ENCODE results near the gene GRIK3. TPM values are rescaled to one million over a fixed set of nuclear protein-coding genes. Genes with fewer than 3 reads are reported as not detected.

Gene GRIK3
- total and polyA plus RNA-seq, 2 donors (not counting 1 experiment from before 2014, with no cell fraction given): not detected

DNA sequence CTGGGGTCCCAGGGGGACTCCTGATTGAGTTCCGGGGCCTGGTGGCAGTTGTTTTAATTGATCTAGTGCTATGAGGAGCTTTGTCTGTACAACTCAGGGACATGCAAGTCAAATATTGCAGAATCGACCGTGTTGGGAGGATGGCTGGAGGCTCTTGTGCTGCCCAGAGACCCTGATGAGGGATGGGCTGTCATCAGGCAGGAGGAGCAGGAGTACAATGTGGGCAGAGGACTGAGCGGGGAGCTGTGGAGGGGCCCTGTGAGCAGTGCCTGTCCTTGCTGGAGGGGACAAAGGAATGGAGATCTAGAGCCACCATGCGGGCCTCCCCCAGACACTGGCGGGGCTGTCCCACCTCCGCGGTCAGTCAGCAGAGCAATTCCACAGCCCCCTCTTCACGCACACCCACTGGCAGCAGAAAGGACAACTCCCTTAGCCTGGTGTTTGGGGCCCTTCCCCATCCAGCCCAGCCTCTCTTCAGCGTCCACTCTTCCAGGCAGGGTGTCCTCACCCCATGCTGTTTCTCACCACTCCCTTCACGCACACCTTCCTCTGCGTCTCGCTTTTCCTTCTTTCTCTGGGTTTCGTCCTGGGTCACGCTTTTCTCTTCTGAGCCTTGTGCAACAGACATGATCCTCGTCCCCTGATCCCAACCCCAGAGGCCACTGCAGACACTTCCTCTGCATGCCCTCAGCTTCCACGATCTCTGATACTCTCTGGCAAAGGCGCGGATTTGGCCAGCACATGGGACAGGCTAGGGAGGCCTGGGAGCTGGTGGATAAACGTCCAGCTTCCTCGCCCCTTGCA is 122.6 kb downstream of the GRIK3 start:
- Histone ChIP-seq H3K9me3 (ENCODE audit: control insufficient read depth, insufficient read depth, low read depth, low read length) (no peaks in the 10 kb centered on the region), H3K4me3 (replicated peaks in 1 of 4; ENCODE audit: control extremely low read depth in 1 of 4, insufficient read depth in 1 of 4, low read depth in 3 of 4, low read length in 4 of 4) (no peak overlapping the region), H3K27ac (ENCODE audit: insufficient read depth, low read length) (no peak overlapping the region), H4K20me1 (ENCODE audit: control insufficient read depth, extremely low read depth, insufficient read depth, low read length) (no peaks in the 10 kb centered on the region), H3K4me1 (ENCODE audit: control insufficient read depth, extremely low read depth, insufficient read depth, low read length) (no peaks in the 10 kb centered on the region), H3K4me2 (ENCODE audit: extremely low read depth, insufficient read depth, low read length) (no peak overlapping the region), H2AFZ (ENCODE audit: low read length) (no peak overlapping the region), H3K36me3 (ENCODE audit: control insufficient read depth, insufficient read depth, low read length) (no peaks in the 10 kb centered on the region), H3K79me2 (ENCODE audit: control insufficient read depth, insufficient read depth, low read length) (no peaks in the 10 kb centered on the region), H3K9ac (ENCODE audit: insufficient read depth, low read length) (no peak overlapping the region), H3K27me3 (ENCODE audit: control insufficient read depth, insufficient read depth, low read length) (no peaks in the 10 kb centered on the region)
- no peak for DNase-seq (ENCODE audit: low read depth in 2 of 2)
- TF ChIP-seq, protein P1, sequence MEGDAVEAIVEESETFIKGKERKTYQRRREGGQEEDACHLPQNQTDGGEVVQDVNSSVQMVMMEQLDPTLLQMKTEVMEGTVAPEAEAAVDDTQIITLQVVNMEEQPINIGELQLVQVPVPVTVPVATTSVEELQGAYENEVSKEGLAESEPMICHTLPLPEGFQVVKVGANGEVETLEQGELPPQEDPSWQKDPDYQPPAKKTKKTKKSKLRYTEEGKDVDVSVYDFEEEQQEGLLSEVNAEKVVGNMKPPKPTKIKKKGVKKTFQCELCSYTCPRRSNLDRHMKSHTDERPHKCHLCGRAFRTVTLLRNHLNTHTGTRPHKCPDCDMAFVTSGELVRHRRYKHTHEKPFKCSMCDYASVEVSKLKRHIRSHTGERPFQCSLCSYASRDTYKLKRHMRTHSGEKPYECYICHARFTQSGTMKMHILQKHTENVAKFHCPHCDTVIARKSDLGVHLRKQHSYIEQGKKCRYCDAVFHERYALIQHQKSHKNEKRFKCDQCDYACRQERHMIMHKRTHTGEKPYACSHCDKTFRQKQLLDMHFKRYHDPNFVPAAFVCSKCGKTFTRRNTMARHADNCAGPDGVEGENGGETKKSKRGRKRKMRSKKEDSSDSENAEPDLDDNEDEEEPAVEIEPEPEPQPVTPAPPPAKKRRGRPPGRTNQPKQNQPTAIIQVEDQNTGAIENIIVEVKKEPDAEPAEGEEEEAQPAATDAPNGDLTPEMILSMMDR (conservative IDR thresholded peaks at IDR 0.05 in 1 of 2, IDR thresholded peaks at IDR 0.05 in 1 of 2; ENCODE audit: low read depth in 1 of 2, low read length in 2 of 2): no peak
- TF ChIP-seq EZH2 (IDR thresholded peaks at IDR 0.05; ENCODE audit: low read length, missing control alignments): no peak

DNA sequence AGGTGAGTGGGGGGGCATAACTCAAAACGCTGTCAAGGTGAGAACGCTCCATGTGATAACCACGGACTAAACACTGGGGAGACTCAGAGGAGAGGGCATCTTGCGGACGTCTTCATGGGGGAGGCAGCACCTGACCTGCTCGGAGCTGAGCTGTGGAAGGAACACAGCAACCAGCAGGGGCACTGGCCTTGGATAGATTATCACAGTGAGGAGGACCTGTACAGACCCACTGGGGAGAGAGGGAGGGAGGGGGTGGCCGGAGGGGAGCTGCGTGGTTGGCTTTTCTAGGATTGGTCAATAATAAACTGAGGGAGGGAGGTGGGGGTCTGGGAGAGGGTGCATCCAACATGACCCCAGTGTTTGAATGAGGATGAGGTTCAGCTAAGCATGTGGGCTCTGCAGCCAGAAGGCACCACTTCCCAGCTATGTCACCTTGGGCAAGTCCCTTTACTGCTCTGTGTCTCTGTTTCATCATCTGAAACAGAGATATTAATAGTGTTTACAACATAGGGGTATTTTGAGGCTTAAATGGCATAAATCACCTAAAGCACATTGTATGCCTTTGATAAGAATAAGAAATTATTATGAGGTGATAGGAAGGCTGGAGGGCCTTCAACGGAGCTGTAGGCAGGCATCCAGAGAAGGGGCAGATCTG is 123.3 kb downstream of the GRIK3 start:
- DNase-seq (ENCODE audit: low read depth in 2 of 2): no peak

More for the DNA sequence above, 123.3 kb downstream of the GRIK3 start:
- Histone ChIP-seq H3K27me3 (ENCODE audit: control insufficient read depth, insufficient read depth, low read length) (no peaks in the 10 kb centered on the region), H2AFZ (ENCODE audit: low read length) (no peak overlapping the region), H3K79me2 (ENCODE audit: control insufficient read depth, insufficient read depth, low read length) (no peaks in the 10 kb centered on the region), H3K9me3 (ENCODE audit: control insufficient read depth, insufficient read depth, low read depth, low read length) (no peaks in the 10 kb centered on the region), H3K36me3 (ENCODE audit: control insufficient read depth, insufficient read depth, low read length) (no peaks in the 10 kb centered on the region), H3K9ac (ENCODE audit: insufficient read depth, low read length) (no peak overlapping the region), H3K4me2 (ENCODE audit: extremely low read depth, insufficient read depth, low read length) (no peak overlapping the region), H3K4me1 (ENCODE audit: control insufficient read depth, extremely low read depth, insufficient read depth, low read length) (no peaks in the 10 kb centered on the region), H3K27ac (ENCODE audit: insufficient read depth, low read length) (no peak overlapping the region), H3K4me3 (replicated peaks in 1 of 4; ENCODE audit: control extremely low read depth in 1 of 4, insufficient read depth in 1 of 4, low read depth in 3 of 4, low read length in 4 of 4) (no peak overlapping the region), H4K20me1 (ENCODE audit: control insufficient read depth, extremely low read depth, insufficient read depth, low read length) (no peaks in the 10 kb centered on the region)
- TF ChIP-seq, protein P1 (conservative IDR thresholded peaks at IDR 0.05 in 1 of 2, IDR thresholded peaks at IDR 0.05 in 1 of 2; ENCODE audit: low read depth in 1 of 2, low read length in 2 of 2): no peak
- no peak for TF ChIP-seq EZH2 (IDR thresholded peaks at IDR 0.05; ENCODE audit: low read length, missing control alignments)

All from fibroblast of lung (primary cell).